GM13977 (cell line): Measurements from ENCODE around the gene STX1B.

Experiments
- DNase-seq: peaks from one replicate; pipeline ENCODE4 v3.0.0; 2012; ENCODE audit warnings: low spot score
- in situ Hi-C: fragments of 300-500 bp; cut with MboI; formaldehyde crosslinking; loops from one replicate; pipeline ENCODE4 v1.12.0; 2022; ENCODE audit warnings: low sequenced_read_pairs, low pct_unique_long_range_greater_than_20kb, mixed read lengths, inconsistent platforms; ENCODE audit not compliant: unreplicated experiment
- TF ChIP-seq, protein P1 (sequence below): IDR thresholded peaks from 2 replicates; pipeline ENCODE4 v1.5.1; 2012; ENCODE audit warnings: mild to moderate bottlenecking, control low read depth; ENCODE audit not compliant: insufficient read depth; ENCODE audit errors: extremely low read depth, missing control alignments

STX1B gene

DNA sequence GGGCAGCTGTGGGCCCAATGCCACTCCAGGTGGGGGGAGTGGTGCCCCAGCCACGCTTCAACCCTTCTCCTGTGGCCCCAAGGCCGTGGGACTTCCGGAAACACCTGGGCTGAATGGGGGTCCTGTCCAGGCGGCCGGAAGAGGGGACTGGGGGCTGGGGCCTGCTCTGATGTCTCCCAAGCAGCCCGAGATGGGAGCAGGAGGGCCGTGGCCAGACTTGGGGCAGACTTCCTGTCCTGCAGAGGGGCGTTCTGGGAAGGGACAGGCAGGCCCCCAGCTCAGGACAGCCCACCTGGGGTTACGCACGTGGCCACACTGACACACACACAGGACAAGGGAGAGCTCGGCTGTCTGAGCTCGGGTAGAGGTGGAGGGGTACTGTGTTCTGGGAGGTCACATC lies 20.3 kb downstream of the STX1B start:
- in situ Hi-C loops = no loop called here
- DNase-seq = no peak
- TF ChIP-seq, protein P1, sequence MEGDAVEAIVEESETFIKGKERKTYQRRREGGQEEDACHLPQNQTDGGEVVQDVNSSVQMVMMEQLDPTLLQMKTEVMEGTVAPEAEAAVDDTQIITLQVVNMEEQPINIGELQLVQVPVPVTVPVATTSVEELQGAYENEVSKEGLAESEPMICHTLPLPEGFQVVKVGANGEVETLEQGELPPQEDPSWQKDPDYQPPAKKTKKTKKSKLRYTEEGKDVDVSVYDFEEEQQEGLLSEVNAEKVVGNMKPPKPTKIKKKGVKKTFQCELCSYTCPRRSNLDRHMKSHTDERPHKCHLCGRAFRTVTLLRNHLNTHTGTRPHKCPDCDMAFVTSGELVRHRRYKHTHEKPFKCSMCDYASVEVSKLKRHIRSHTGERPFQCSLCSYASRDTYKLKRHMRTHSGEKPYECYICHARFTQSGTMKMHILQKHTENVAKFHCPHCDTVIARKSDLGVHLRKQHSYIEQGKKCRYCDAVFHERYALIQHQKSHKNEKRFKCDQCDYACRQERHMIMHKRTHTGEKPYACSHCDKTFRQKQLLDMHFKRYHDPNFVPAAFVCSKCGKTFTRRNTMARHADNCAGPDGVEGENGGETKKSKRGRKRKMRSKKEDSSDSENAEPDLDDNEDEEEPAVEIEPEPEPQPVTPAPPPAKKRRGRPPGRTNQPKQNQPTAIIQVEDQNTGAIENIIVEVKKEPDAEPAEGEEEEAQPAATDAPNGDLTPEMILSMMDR = no peak

DNA sequence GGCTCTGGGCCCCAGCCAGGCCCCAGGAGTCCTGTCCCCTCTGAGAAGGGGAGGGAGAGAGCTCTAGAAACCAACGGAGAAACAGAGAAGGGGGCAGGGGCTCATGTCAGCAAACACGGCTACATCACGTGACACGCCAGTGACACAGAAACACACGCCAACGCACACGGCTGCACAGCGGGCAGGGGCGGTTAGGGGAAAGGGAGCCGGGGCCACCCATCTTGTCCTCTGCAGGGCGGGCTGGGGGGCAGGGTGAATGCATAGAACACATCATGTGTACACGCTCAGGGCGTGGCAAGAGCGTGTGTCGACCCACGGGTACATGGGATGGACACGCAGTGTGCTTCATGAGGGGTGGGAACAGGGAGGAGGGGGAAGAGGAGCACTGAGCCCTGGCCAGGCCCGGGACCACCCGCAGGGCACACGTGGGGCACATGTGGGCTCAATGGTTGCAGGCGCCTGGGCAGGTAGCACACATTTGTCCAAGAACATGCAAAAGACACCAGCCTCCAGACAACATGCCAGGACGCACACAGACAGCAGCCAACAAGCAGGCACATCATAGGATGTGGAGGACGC lies 20.9 kb downstream of the STX1B start:
- in situ Hi-C loops = no loop called here
- TF ChIP-seq, protein P1 = no peak
- no peak for DNase-seq

DNA sequence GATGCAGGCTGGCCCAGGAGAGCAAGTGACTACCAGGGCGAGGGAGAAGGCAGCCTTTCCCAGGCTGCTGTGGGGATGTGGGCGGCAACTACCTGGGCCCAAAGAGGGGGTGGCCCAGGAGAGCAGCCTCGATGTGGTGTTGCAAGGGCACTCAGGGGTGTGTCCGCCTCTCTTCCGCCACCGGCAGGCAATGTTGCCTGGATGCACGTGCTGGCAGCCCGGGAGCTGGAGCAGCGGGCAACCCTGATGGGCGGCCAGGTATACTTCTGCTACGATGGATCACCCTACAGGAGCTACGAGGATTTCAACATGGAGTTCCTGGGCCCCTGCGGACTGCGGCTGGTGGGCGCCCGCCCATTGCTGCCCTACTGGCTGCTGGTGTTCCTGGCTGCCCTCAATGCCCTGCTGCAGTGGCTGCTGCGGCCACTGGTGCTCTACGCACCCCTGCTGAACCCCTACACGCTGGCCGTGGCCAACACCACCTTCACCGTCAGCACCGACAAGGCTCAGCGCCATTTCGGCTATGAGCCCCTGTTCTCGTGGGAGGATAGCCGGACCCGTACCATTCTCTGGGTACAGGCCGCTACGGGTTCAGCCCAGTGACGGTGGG lies 22.8 kb downstream of the STX1B start:
- DNase-seq = no peak
- in situ Hi-C loops = no loop called here
- TF ChIP-seq, protein P1 = no peak

DNA sequence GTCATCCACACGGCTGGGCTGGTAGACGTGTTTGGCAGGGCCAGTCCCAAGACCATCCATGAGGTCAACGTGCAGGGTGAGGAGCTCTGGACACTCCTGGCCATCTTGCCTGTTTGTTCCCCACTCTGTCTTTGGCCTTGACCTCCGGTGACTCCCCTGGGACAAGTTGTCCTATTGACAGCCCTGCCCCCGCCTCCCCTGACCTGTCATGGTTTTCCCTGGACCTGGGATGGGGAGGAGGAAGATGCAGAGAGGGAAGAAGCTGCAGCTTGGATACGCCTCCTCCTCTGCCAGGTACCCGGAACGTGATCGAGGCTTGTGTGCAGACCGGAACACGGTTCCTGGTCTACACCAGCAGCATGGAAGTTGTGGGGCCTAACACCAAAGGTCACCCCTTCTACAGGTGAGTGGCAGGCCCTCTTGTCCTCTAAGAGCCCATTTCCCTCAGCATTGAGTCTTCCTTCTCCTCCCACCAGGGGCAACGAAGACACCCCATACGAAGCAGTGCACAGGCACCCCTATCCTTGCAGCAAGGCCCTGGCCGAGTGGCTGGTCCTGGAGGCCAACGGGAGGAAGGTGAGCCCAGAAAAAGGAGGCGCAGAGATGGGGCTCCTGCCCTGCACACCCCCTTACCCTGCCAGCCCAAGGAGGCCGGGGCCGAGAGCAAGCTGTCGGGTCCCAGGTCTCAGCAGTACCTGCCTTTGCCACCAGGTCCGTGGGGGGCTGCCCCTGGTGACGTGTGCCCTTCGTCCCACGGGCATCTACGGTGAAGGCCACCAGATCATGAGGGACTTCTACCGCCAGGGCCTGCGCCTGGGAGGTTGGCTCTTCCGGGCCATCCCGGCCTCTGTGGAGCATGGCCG lies 24.1 kb downstream of the STX1B start:
- in situ Hi-C loops = no loop called here
- TF ChIP-seq, protein P1 = no peak
- DNase-seq = no peak

DNA sequence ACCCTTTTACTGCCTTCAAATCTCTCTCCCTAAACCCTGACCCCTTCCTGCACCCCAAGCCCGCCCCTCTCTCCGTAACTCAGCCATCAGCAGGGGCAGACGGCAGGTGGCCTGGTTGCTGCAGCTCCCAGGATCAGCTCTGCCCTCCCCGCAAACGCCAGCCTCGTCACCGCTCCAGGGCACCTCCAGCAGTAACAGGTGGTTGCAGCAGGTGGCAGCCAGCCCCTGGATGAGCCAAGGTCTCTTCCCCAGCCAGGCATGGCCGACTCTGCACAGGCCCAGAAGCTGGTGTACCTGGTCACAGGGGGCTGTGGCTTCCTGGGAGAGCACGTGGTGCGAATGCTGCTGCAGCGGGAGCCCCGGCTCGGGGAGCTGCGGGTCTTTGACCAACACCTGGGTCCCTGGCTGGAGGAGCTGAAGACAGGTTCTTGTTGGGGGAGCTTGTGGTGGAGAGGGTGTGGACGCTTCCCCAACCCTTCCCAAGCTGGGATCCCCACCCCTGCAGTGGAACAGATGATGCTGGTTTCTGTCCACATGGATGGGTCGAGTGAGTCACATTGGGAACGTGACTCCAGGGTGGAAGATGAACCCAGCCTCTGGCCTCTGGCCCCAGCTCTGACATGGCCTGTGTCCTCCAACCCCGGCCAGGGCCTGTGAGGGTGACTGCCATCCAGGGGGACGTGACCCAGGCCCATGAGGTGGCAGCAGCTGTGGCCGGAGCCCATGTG lies 24.9 kb downstream of the STX1B start:
- TF ChIP-seq, protein P1 = peak; percentile 11
- in situ Hi-C loops = no loop called here
- no peak for DNase-seq

DNA sequence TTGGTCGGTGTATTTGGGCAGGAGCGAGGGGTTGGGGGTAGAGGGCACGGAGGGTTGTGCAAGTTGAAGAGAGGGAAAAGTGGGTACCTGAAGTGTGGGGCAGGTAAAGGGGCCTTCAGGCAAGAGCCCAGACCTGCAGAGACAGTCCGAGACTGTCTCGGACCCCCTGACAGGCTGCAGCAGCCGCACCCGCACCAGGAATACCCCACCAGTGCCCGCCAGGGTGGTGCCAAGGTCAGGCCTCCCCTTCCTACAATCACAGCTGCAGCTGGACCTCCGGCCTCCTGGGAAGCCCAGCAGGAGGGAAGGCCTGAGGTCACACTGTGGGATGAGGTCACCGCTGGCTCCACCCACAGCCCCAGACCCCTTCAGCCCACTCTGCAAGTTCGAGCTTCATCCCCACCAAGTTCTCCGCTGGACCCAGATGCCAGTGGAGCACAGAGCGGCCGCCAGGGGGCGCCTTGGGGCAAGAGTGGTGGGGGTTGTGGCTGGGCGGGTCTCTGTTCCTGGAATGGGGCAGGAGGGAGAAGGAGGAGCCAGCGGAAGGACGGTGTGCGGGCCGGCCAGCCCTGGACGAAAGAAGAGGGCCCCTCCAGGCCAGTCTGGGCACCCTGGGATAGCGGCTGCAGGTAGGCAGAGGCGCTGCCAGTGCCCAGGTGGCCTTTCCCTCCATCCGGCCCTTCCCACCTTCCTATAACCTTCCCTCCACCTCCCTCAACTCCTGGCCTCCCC lies 25.6 kb downstream of the STX1B start, which contains the start of gene HSD3B7:
TSS of gene HSD3B7 (plus strand) at position 539 of the 732 bp plus-strand sequence. CDS start 452 bp downstream, outside the sequence.
- TF ChIP-seq, protein P1 = peak; percentile 91
- in situ Hi-C loops = no loop called here
- peak; percentile 92 for DNase-seq
